ENCODE data around the gene LHPP. TPM values are rescaled to one million over a fixed set of nuclear protein-coding genes. Genes with fewer than 3 reads are reported as not detected.

The LHPP gene
- total and polyA plus RNA-seq, 2 donors (not counting 1 experiment from before 2014, with no cell fraction given), result 10.2 to 15.6 TPM

DNA sequence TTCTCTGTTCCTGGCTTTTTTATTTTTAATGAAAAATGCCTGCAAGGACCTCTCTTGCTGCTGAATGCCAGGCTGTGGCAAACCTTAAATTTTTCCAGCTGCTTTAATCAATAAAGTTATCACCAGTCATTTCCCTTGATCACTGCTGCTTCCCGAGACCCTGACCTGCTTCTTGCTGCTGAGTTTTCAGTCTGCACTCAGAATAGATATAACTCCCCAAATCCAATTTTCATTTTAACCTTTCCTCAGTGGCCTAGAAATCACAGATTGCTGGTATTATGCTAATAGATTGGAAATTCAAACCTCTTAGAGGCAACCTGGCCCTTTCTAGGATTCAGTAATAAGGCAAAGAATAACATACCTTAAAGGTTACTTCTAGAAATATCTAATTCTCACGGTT is 43.7 kb downstream of the LHPP start:
- H3K27me3 ChIP-seq (ENCODE audit: control insufficient read depth, insufficient read depth, low read length), result no peaks in the 10 kb centered on the region
- H3K4me3 ChIP-seq (replicated peaks in 1 of 4; ENCODE audit: control extremely low read depth in 1 of 4, insufficient read depth in 1 of 4, low read depth in 3 of 4, low read length in 4 of 4), result no peak overlapping the region
- DNase-seq (ENCODE audit: low read depth in 2 of 2), result no peak
- TF ChIP-seq, protein P1, sequence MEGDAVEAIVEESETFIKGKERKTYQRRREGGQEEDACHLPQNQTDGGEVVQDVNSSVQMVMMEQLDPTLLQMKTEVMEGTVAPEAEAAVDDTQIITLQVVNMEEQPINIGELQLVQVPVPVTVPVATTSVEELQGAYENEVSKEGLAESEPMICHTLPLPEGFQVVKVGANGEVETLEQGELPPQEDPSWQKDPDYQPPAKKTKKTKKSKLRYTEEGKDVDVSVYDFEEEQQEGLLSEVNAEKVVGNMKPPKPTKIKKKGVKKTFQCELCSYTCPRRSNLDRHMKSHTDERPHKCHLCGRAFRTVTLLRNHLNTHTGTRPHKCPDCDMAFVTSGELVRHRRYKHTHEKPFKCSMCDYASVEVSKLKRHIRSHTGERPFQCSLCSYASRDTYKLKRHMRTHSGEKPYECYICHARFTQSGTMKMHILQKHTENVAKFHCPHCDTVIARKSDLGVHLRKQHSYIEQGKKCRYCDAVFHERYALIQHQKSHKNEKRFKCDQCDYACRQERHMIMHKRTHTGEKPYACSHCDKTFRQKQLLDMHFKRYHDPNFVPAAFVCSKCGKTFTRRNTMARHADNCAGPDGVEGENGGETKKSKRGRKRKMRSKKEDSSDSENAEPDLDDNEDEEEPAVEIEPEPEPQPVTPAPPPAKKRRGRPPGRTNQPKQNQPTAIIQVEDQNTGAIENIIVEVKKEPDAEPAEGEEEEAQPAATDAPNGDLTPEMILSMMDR (conservative IDR thresholded peaks at IDR 0.05 in 1 of 2, IDR thresholded peaks at IDR 0.05 in 1 of 2; ENCODE audit: low read depth in 1 of 2, low read length in 2 of 2), result no peak
- no peak for TF ChIP-seq EZH2 (IDR thresholded peaks at IDR 0.05; ENCODE audit: low read length, missing control alignments)
- no peak overlapping the region for H3K27ac ChIP-seq (ENCODE audit: insufficient read depth, low read length)
- H3K36me3 ChIP-seq (ENCODE audit: control insufficient read depth, insufficient read depth, low read length), result no peaks in the 10 kb centered on the region
- H3K9me3 ChIP-seq (ENCODE audit: control insufficient read depth, insufficient read depth, low read depth, low read length), result no peaks in the 10 kb centered on the region
- no peak overlapping the region for H3K9ac ChIP-seq (ENCODE audit: insufficient read depth, low read length)
- no peaks in the 10 kb centered on the region for H3K4me1 ChIP-seq (ENCODE audit: control insufficient read depth, extremely low read depth, insufficient read depth, low read length)
- no peaks in the 10 kb centered on the region for H3K79me2 ChIP-seq (ENCODE audit: control insufficient read depth, insufficient read depth, low read length)
- no peaks in the 10 kb centered on the region for H4K20me1 ChIP-seq (ENCODE audit: control insufficient read depth, extremely low read depth, insufficient read depth, low read length)
- H2AFZ ChIP-seq (ENCODE audit: low read length), result no peak overlapping the region
- H3K4me2 ChIP-seq (ENCODE audit: extremely low read depth, insufficient read depth, low read length), result no peak overlapping the region

DNA sequence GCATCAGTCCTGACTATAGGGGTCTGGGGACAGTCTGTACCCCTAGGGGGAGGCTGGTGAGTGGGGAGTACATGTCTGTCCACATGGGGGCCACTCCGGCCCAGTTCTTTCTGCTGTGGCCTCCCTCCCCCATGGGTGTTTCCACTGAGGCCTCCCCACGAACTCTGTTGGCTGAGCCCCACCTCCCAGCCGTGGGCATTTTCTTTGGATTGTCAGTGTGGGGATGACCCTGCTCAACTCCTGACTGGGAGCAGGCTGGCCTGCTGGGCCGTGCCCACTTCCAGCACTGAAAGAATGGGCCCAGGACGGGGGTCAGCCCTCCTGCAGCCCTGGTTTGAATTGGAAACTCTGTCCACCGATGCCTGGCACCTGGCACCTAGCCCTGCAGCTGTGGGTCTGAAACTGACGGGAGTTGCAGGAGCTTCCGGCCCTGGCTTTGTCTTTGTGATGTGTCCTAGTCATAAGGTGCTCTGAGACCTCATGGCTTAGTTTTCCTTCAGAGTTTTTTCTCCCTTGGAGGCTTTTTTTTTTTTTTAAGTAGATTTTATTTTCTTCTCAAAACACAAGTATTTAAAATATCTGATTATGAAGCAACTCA is 46.5 kb downstream of the LHPP start:
- no peaks in the 10 kb centered on the region for H3K27me3 ChIP-seq (ENCODE audit: control insufficient read depth, insufficient read depth, low read length)
- no peaks in the 10 kb centered on the region for H3K9me3 ChIP-seq (ENCODE audit: control insufficient read depth, insufficient read depth, low read depth, low read length)
- no peak for DNase-seq (ENCODE audit: low read depth in 2 of 2)
- no peaks in the 10 kb centered on the region for H4K20me1 ChIP-seq (ENCODE audit: control insufficient read depth, extremely low read depth, insufficient read depth, low read length)
- no peak overlapping the region for H3K9ac ChIP-seq (ENCODE audit: insufficient read depth, low read length)
- no peak overlapping the region for H3K27ac ChIP-seq (ENCODE audit: insufficient read depth, low read length)
- H3K79me2 ChIP-seq (ENCODE audit: control insufficient read depth, insufficient read depth, low read length), result no peaks in the 10 kb centered on the region
- no peak overlapping the region for H3K4me3 ChIP-seq (replicated peaks in 1 of 4; ENCODE audit: control extremely low read depth in 1 of 4, insufficient read depth in 1 of 4, low read depth in 3 of 4, low read length in 4 of 4)
- H2AFZ ChIP-seq (ENCODE audit: low read length), result no peak overlapping the region
- no peak overlapping the region for H3K4me2 ChIP-seq (ENCODE audit: extremely low read depth, insufficient read depth, low read length)
- no peak for TF ChIP-seq EZH2 (IDR thresholded peaks at IDR 0.05; ENCODE audit: low read length, missing control alignments)
- TF ChIP-seq, protein P1 (conservative IDR thresholded peaks at IDR 0.05 in 1 of 2, IDR thresholded peaks at IDR 0.05 in 1 of 2; ENCODE audit: low read depth in 1 of 2, low read length in 2 of 2), result no peak
- no peaks in the 10 kb centered on the region for H3K36me3 ChIP-seq (ENCODE audit: control insufficient read depth, insufficient read depth, low read length)
- H3K4me1 ChIP-seq (ENCODE audit: control insufficient read depth, extremely low read depth, insufficient read depth, low read length), result no peaks in the 10 kb centered on the region

DNA sequence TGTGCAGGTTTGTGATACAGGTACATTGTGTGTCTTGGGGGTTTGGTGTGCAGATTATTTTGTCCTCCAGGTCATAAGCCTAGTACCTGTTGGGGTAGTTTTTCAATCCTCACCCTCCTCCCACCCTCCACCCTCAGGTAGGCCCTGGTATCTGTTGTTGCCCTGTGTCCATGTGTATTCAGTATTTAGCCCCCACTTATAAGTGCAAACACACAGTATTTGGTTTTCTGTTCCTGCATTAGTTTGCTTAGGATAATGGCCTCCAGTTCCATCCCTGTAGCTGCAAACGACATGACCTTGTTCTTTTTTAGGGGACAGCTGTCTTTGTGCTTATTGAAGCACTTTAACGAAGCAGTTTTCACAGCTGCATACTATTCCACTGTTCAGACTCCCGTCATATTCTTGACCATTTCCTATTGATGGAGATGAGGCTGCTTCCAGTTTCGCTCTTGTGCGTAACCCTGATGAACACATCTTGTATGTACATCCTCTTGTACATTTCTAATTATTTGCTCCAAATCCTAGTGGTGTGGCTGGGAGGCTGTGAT is 47.4 kb downstream of the LHPP start:
- Histone ChIP-seq H3K9ac (ENCODE audit: insufficient read depth, low read length) (no peak overlapping the region), H3K27me3 (ENCODE audit: control insufficient read depth, insufficient read depth, low read length) (no peaks in the 10 kb centered on the region), H4K20me1 (ENCODE audit: control insufficient read depth, extremely low read depth, insufficient read depth, low read length) (no peaks in the 10 kb centered on the region), H3K4me2 (ENCODE audit: extremely low read depth, insufficient read depth, low read length) (no peak overlapping the region), H3K9me3 (ENCODE audit: control insufficient read depth, insufficient read depth, low read depth, low read length) (no peaks in the 10 kb centered on the region), H3K4me3 (replicated peaks in 1 of 4; ENCODE audit: control extremely low read depth in 1 of 4, insufficient read depth in 1 of 4, low read depth in 3 of 4, low read length in 4 of 4) (no peak overlapping the region), H3K79me2 (ENCODE audit: control insufficient read depth, insufficient read depth, low read length) (no peaks in the 10 kb centered on the region), H3K27ac (ENCODE audit: insufficient read depth, low read length) (no peak overlapping the region), H3K4me1 (ENCODE audit: control insufficient read depth, extremely low read depth, insufficient read depth, low read length) (no peaks in the 10 kb centered on the region), H2AFZ (ENCODE audit: low read length) (no peak overlapping the region), H3K36me3 (ENCODE audit: control insufficient read depth, insufficient read depth, low read length) (no peaks in the 10 kb centered on the region)
- no peak for TF ChIP-seq EZH2 (IDR thresholded peaks at IDR 0.05; ENCODE audit: low read length, missing control alignments)
- TF ChIP-seq, protein P1 (conservative IDR thresholded peaks at IDR 0.05 in 1 of 2, IDR thresholded peaks at IDR 0.05 in 1 of 2; ENCODE audit: low read depth in 1 of 2, low read length in 2 of 2), result no peak
- DNase-seq (ENCODE audit: low read depth in 2 of 2), result no peak
